ENCODE results near the gene NAALADL2. TPM values are rescaled to one million over a fixed set of nuclear protein-coding genes. Genes with fewer than 3 reads are reported as not detected.

Gene NAALADL2
- total RNA-seq, 1 experiment from 2014 or later: 1.6 TPM

DNA sequence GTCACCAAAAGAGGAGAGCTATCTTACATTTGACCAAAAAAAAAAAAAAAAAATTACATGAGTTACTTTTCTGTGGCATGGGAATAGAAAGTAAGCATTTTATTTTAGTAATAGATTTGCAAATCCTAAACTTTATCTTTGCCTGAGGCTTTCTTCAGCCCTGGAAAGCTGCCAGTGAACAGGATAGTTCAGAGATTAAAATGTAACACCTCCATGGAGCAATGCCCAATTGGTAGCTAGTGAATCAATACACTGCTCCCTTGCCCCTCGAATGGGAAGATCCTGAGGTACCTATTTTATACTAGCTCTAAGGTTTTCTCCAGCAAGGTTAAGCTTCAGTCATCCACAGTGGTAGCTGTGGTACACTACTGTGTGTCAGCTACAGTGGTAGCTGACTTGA is 867.1 kb downstream of the NAALADL2 start:
- H4K20me1 ChIP-seq (ENCODE audit: control insufficient read depth, insufficient read depth, insufficient read length): no peaks in the 10 kb centered on the region
- no peak overlapping the region for H3K4ac ChIP-seq (ENCODE audit: low read depth, low read length)
- H2BK120ac ChIP-seq (ENCODE audit: low read depth, low read length, poor library complexity, severe bottlenecking): no peak overlapping the region
- no peak overlapping the region for H3K4me2 ChIP-seq (ENCODE audit: insufficient read depth, insufficient read length, low read length)
- H3K27me3 ChIP-seq (ENCODE audit: insufficient read depth, low read length): no peaks in the 10 kb centered on the region
- no peak for DNase-seq
- no peaks in the 10 kb centered on the region for H3K27me3 Mint-ChIP-seq (ENCODE audit: low read depth)
- H4K5ac ChIP-seq (ENCODE audit: insufficient read length, low read depth, low read length): no peak overlapping the region
- H3T11ph ChIP-seq (ENCODE audit: low read length): no peak overlapping the region
- TF ChIP-seq, protein P1, sequence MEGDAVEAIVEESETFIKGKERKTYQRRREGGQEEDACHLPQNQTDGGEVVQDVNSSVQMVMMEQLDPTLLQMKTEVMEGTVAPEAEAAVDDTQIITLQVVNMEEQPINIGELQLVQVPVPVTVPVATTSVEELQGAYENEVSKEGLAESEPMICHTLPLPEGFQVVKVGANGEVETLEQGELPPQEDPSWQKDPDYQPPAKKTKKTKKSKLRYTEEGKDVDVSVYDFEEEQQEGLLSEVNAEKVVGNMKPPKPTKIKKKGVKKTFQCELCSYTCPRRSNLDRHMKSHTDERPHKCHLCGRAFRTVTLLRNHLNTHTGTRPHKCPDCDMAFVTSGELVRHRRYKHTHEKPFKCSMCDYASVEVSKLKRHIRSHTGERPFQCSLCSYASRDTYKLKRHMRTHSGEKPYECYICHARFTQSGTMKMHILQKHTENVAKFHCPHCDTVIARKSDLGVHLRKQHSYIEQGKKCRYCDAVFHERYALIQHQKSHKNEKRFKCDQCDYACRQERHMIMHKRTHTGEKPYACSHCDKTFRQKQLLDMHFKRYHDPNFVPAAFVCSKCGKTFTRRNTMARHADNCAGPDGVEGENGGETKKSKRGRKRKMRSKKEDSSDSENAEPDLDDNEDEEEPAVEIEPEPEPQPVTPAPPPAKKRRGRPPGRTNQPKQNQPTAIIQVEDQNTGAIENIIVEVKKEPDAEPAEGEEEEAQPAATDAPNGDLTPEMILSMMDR (conservative IDR thresholded peaks at IDR 0.05): no peak
- no peaks in the 10 kb centered on the region for H3K4me1 ChIP-seq (ENCODE audit: insufficient read depth, low read length)
- H3K14ac ChIP-seq (ENCODE audit: insufficient read depth, low read length): no peak overlapping the region
- no peak overlapping the region for H3K56ac ChIP-seq (ENCODE audit: insufficient read length, low read depth, low read length)
- H3K27ac ChIP-seq (ENCODE audit: insufficient read length, low read depth, low read length): no peak overlapping the region
- H4K91ac ChIP-seq (ENCODE audit: insufficient read length, low read depth, low read length): no peak overlapping the region
- no peak overlapping the region for H2AK5ac ChIP-seq (ENCODE audit: insufficient read length, low read length)
- no peak overlapping the region for H3K18ac ChIP-seq (ENCODE audit: insufficient read length, low read depth, low read length)
- H2BK5ac ChIP-seq (ENCODE audit: insufficient read length, low read length): no peak overlapping the region
- H3K79me1 ChIP-seq (ENCODE audit: insufficient read depth, low read depth, low read length, poor library complexity, severe bottlenecking): no peaks in the 10 kb centered on the region
- no peak overlapping the region for H3K23ac ChIP-seq (ENCODE audit: insufficient read length, low read depth, low read length)
- H3K23me2 ChIP-seq (ENCODE audit: insufficient read length, low read depth, low read length, poor library complexity, severe bottlenecking): no peaks in the 10 kb centered on the region
- no CpG with 5 or more reads among the region's 1 CpG for WGBS (ENCODE audit: extremely low coverage, insufficient read length, low lambda C conversion rate)
- H2BK15ac ChIP-seq (ENCODE audit: low read depth, low read length): no peak overlapping the region
- H2AFZ ChIP-seq (ENCODE audit: low read length): no peak overlapping the region
- H3K9me3 Mint-ChIP-seq: no peaks in the 10 kb centered on the region
- H3K9ac ChIP-seq (ENCODE audit: extremely low read depth, insufficient read length, low read length): no peak overlapping the region
- H4K8ac ChIP-seq (replicated peaks; ENCODE audit: insufficient read length, low read depth, low read length): no peak overlapping the region
- H2BK12ac ChIP-seq (ENCODE audit: insufficient read length, low read depth, low read length): no peak overlapping the region
- H3K4me3 Mint-ChIP-seq: no peak overlapping the region
- no peaks in the 10 kb centered on the region for H3K4me1 Mint-ChIP-seq
- no peaks in the 10 kb centered on the region for H3K36me3 Mint-ChIP-seq (ENCODE audit: insufficient read depth in 1 of 3, low read depth in 3 of 3)
- no peaks in the 10 kb centered on the region for H3K9me3 ChIP-seq (ENCODE audit: control insufficient read depth, low read depth, low read length)
- no peaks in the 10 kb centered on the region for H3K79me2 ChIP-seq (ENCODE audit: insufficient read depth, low read length)
- H3K27ac Mint-ChIP-seq: no peak overlapping the region
- H2BK20ac ChIP-seq (ENCODE audit: low read depth, low read length, poor library complexity, severe bottlenecking): no peak overlapping the region

Data from H9 (cell line).